GM21619 (cell line): ENCODE data around the gene MAP3K15.
"Not testable (repeated sequence)": the region's sequence is repeated elsewhere in the genome, so short reads cannot be mapped to it uniquely, and the experiment has no call there.

Experiments
- ATAC-seq: cut with Tn5 transposase; IDR thresholded peaks from one replicate; pipeline ENCODE4 v1.9.1; 2021; ENCODE audit not compliant: unreplicated experiment

MAP3K15 gene

GRCh38 chrX:19541196-19541595 is 25.9 kb upstream of the MAP3K15 start:
- ATAC-seq: no peak

GRCh38 chrX:19540076-19540475 is 24.8 kb upstream of the MAP3K15 start:
- no peak for ATAC-seq

- ATAC-seq: no peak
These were observed 24.4 kb upstream of the MAP3K15 start for GRCh38 chrX:19539665-19540064.

- no peak for ATAC-seq
These were observed 20.2 kb upstream of the MAP3K15 start for GRCh38 chrX:19535476-19535875.

DNA sequence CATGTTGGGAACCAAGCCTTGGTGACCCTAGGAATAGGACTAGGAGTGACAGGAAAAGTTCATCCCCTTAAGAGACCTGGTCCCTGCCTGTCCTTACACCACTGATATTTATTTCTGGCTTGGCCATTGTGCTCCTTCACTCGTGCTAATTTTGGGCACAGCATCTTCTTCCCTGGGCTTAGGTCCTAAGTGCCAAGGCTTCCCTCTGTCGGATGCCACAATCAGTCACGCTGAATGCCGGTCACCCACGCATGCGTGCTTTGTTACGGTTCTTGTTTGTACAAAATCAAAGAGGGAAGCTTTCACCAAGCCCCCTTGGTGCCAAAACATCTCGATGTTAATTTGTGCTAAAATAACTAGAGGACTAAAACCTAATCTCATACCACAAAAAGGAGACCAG is 17.4 kb upstream of the MAP3K15 start:
- no peak for ATAC-seq

DNA sequence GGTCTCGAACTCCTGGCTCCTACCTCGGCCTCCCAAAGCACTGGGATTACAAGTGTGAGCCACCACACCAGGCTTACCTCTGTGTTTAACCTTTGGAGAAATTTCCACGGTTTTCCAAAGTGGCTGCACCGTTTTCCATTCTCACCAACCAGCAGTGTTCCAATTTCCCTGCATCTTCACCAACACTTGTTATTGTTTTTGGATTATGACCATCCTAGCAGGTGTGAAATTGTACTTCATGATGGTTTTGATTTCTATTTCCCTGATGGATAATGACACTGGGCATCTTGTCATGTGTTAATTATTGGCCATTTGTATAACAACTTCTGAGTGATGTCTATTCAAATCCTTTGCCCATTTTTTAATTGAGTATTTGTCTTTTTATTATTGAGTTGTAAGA is 2.7 kb upstream of the MAP3K15 start:
- ATAC-seq: no peak

GRCh38 chrX:19515615-19516105 is 352 bp upstream of the MAP3K15 start:
- ATAC-seq: no peak

DNA sequence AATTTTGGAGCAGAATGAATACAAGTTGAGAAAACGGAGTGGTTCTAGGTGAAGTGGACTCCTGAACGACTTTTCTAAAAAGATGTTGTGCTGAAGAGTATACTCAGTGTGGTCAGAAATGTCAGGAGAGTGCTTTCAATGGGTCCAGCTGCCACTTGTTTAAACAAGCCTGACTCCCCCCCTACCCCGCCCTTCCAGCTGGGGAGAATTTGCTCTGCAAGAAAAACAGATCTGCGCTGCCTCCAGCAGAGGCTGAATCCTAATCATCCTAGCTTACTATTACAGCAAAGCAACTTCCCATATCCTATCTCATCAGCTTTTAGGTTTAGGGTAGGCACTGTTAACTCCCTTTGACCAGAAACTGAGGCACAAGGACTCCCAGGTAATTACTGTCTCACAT is 1.9 kb downstream of the MAP3K15 start:
- no peak for ATAC-seq

GRCh38 chrX:19512961-19513360 is 2.3 kb downstream of the MAP3K15 start:
- ATAC-seq: no peak

- no peak for ATAC-seq
These were observed 2.9 kb downstream of the MAP3K15 start for GRCh38 chrX:19512359-19512758.

DNA sequence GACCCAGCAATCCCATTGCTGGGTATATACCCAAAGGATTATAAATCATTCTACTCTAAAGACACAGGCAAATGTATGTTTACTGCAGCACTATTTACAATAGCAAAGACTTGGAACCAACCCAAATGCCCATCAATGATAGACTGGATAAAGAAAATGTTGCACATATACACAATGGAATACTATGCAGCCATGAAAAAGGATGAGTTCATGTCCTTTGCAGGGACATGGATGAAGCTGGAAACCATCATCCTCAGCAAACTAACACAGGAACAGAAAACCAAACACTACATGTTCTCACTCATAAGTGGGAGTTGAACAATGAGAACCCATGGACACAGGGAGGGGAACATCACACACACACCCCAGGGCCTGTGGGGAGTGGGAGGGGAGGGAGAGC is 3.5 kb downstream of the MAP3K15 start:
- not testable (repeated sequence) for ATAC-seq

DNA sequence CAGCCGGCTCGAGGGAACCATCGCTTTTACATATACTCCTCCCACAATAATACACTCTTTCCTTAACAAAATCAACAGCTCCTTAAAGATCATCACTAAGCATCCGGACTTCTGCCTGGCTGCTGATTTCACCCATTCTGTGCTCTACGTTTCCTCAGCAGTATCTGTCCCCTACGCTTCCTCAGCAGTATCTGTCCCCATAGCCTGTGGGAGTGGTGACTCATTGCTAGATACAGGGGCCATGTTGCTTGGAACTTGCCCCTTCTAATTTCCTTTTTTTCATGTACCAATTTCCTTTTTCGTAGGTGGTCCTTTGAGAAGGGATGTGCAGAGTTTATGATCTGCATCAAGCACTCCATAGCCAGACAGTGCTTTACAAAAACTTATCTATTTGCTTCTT is 18.6 kb downstream of the MAP3K15 start:
- ATAC-seq: no peak

GRCh38 chrX:19487520-19488200 is 27.6 kb downstream of the MAP3K15 start:
- no peak for ATAC-seq

DNA sequence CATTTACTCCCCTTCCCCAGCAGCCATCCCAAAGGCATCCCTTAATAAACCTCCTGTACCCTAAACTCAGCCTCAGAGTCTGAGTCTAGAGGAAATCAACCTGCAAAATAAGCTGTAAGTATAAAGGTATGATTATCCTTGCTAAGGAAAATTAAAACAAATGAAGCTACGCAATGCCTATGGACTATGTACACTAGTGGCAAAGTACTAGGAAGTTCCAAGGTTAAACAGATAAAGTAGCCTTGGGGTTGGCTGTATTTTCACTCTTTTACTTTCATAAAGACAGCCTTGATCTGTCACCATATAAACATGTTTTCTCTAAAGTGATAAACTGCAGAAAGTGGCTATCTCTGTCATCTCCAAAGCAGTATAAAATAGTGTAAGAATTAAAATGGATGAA is 35.9 kb downstream of the MAP3K15 start:
- ATAC-seq: no peak

- not testable (repeated sequence) for ATAC-seq
These were observed 46.9 kb downstream of the MAP3K15 start for GRCh38 chrX:19468383-19468782.

GRCh38 chrX:19462879-19463278 is 52.4 kb downstream of the MAP3K15 start:
- no peak for ATAC-seq

GRCh38 chrX:19462231-19462630 is 53.1 kb downstream of the MAP3K15 start:
- ATAC-seq: no peak

GRCh38 chrX:19457662-19458061 is 57.6 kb downstream of the MAP3K15 start:
- no peak for ATAC-seq

GRCh38 chrX:19448077-19448476 is 67.2 kb downstream of the MAP3K15 start:
- ATAC-seq: no peak

DNA sequence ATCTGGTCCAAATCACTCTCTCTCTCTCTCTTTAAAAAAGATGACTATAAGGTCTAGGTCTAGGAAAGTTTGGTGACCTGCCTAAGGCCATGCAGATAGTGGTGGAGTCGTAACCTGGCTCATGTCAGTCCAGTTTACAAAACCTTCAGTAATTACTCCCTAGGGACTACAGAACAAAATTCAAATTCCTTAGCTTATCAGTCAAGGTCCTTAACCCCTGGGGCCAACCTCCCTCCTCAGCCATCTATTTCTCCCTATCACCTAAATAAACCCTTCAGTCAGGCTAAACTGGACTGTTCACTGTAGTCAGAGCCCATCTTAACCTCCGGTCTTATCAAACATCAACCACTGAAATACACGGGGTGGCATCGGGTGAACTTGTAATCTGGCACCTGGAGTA is 68.9 kb downstream of the MAP3K15 start:
- ATAC-seq: no peak

GRCh38 chrX:19445772-19446171 is 69.5 kb downstream of the MAP3K15 start:
- ATAC-seq: not testable (repeated sequence)

GRCh38 chrX:19443869-19444526 is 71.3 kb downstream of the MAP3K15 start:
- no peak for ATAC-seq

DNA sequence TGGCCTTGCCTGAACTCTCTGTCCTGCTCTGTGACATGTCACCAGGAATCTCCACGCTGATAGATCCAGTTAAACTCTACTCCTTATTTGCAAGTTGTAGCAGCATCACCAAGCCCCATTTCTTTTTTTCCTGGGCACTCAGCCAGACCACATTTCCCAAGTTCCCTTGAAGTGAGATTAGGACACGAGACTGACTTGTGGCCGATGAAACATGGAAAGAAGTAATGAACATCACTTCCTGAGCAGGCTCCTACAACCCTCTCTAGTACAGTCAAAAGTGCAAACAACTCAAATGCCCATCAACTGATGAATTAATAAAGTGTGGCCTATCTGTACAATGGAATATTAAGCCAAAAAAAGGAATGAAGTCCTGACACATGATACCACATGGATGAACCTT is 74.6 kb downstream of the MAP3K15 start:
- ATAC-seq: no peak
